ENCODE data around the gene FSD1L.
"Not testable (repeated sequence)": the region's sequence is repeated elsewhere in the genome, so short reads cannot be mapped to it uniquely, and the experiment has no call there.

Gene FSD1L

DNA sequence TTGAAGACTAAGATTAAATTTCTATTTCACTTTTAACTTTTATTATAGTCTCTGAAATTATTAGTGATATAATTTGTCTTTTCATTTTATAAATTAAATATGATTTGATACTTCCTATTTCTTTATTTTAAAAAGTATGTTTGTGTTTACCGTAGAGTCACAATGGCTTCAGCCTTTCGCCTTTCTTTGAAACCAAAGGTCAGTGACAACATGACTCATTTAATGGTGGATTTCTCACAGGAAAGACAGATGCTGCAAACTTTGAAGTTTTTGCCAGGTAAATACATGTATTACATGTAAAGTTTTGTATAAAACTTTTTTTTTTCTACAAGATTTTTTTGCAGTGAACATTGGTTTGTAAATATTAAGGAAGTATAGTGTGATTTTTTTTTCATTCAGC is 36.4 kb downstream of the FSD1L start:
- DNase-seq (ENCODE audit: low read depth): no peak

GRCh38 chr9:105485131-105485530 is 37.3 kb downstream of the FSD1L start:
- no peak for DNase-seq (ENCODE audit: low read depth)

DNA sequence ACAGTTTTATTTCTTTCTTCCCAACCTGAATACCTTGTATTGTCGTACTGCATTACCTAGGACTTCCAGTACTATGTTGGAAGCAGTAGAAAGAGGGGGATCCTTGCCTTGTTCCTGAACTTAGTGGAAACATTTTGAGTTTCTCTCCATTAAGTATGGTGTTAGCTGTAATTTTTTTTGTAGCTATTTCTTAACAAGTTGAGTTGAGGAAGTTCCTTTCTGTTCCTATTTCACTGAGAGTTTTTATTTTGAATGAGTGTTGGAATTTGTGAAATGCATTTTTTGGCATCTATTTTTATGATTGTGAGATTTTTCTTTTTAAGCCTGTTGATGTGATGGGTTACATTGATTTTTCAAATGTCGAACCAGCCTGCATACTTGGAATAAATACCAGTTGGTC is 49.0 kb downstream of the FSD1L start:
- DNase-seq (ENCODE audit: low read depth): no peak

- no peak for DNase-seq (ENCODE audit: low read depth)
These were observed 49.9 kb downstream of the FSD1L start for GRCh38 chr9:105497704-105498103.

GRCh38 chr9:105500108-105500766 is 52.4 kb downstream of the FSD1L start:
- DNase-seq (ENCODE audit: low read depth): peak; percentile 7

GRCh38 chr9:105501414-105501813 is 53.6 kb downstream of the FSD1L start:
- DNase-seq (ENCODE audit: low read depth): no peak

GRCh38 chr9:105502276-105502675 is 54.4 kb downstream of the FSD1L start:
- DNase-seq (ENCODE audit: low read depth): peak; percentile 46

DNA sequence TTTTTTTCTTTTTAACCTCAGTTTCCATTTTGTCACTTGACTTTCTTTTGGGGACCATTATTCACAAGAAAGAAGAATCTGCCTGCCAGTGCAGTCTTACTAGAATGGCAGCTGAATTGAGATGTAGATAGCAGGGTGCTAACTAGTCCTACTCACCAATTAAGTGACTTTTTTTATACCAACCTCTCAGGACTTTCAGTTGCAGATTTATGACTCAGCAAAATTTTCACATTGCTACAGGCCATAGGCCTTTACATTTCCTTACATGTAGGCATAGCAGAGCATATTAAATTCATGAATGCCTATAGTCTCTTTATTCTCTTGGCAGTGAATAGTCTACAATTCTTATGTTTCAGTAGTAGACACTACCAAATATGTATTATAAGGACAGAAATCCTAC is 56.0 kb downstream of the FSD1L start:
- peak; percentile 37 for DNase-seq (ENCODE audit: low read depth)

DNA sequence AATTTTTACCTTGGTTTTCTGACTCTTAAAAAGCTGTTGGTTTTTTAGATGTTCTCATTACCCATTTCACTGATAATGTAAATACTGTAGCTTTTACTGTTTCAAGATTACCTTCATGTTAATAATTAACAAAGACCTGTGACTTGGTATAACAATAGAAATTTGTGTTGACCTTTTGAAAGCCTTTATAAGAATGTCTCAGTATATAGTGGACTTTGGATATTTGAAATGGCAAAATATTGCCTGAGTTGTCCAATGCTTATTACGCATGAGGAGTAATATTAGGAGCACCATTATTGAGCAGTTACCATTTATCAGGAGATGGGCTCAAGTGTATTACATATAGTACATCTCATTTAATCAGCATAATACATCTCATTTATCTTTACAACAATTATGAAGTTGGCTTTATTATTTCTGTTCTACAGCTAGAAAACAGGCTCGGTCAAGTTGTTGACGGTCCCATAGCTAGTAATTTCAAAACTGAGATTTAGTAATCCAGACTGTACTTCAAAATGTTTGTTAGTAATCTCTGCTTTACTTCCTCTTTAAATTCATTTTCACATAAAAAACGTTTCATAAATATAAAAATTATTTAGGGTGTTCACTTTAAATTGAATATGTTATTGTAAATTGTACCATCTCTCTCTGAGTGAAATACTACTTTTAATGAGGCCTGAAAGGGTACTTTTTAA is 59.4 kb downstream of the FSD1L start:
- no peak for DNase-seq (ENCODE audit: low read depth)

DNA sequence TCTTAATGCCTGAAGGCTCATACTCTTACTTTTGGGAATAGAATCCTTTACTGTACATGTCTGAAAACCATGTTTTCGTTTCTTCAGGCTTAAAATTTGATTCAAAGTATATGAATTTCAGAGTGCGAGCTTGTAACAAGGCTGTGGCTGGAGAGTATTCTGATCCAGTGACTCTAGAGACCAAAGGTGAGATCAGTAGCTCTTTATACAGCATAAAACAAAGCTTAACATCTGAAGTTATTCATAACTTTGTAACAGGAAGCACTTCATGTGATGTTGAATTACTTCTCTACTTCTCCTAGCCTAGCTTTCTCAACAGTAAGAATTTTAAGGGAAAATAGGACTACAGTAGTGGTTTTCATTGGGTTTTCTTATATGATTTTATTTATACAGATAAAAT is 60.7 kb downstream of the FSD1L start:
- DNase-seq (ENCODE audit: low read depth): no peak

- peak; percentile 71 for DNase-seq (ENCODE audit: low read depth)
These were observed 62.2 kb downstream of the FSD1L start for GRCh38 chr9:105510024-105510423.

DNA sequence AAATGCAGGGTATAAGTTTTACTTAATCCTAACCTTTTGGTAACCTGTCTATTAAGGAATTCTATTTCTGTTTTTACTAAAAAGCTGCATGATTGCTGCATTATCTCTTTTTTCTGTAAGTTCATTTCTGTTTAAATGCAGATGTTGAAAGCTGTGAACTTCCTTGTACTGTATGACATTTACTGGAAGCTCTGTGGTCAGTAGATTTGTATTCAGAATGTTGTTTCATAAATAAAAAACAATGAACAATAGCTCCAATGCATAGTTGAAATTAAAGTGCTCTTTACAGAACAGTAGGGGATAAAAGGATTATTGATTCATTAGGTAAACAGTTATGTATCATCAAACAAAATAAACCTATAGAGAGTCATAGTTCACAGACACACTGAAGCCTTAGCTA is 63.6 kb downstream of the FSD1L start:
- no peak for DNase-seq (ENCODE audit: low read depth)

- no peak for DNase-seq (ENCODE audit: low read depth)
These were observed 68.1 kb downstream of the FSD1L start for GRCh38 chr9:105515811-105516413.

- peak; percentile 24 for DNase-seq (ENCODE audit: low read depth)
These were observed 72.0 kb downstream of the FSD1L start for GRCh38 chr9:105519710-105520369.

DNA sequence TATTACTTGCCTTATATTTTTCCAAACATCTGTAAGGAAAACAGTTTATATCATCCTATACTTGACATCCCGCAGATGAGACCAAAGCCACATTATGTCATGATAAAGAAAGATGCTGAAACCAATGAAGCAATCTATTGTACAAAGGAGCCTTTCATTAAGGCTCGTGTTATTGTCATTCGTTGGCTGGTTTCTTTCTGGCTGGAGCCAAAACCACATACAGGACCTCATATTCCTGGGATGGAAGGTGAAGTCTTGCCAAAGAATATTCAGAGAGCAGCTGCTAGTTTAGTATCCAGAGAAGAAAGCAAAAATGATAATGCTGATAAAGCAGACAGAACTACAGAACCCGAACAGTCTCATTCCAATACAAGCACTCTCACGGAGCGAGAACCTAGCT is 73.2 kb downstream of the FSD1L start:
- not testable (repeated sequence) for DNase-seq (ENCODE audit: low read depth)

DNA sequence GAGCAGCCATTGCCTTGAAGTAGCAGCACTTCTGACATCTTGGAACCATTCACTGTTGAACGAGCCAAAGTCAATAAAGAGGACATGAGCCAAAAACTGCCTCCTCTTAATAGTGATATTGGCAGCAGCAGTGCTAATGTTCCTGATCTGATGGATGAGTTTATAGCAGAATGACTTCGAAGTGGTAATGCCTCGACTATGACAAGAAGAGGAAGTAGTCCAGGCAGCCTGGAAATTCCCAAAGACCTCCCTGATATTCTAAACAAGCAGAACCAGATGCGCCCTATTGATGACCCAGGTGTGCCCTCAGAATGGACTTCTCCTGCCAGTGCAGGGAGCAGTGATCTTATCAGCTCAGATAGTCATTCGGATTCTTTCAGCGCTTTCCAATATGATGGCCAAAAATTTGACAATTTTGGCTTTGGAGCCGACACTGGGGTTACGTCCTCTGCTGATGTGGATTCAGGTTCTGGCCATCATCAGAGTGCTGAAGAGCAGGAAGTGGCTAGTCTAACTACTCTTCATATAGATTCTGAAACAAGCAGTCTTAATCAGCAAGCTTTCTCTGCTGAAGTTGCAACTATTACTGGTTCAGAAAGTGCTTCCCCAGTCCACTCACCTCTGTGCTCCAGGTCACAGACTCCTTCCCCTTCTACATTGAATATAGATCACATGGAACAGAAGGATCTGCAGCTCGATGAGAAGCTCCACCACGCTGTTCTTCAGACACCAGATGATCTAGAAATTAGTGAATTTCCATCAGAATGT is 75.0 kb downstream of the FSD1L start:
- DNase-seq (ENCODE audit: low read depth): not testable (repeated sequence)

DNA sequence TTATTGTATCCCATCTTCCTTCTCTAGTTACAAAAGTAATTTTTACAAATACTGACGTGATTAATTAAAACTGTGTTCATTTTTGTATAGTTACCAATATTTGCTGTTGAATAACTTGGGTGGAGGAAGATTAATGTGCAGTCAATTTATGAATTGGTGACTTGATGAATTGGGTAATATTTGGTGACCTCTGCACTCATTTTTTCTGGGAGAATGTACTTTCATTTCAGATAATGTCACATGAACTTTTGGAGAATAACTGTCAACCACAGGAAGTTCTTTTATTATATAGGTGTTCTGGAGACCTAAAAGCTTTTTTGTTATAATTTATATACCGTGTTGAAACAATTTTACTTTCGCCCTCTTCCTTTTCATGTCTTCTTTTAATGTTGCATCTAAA is 83.7 kb downstream of the FSD1L start:
- DNase-seq (ENCODE audit: low read depth): no peak

DNA sequence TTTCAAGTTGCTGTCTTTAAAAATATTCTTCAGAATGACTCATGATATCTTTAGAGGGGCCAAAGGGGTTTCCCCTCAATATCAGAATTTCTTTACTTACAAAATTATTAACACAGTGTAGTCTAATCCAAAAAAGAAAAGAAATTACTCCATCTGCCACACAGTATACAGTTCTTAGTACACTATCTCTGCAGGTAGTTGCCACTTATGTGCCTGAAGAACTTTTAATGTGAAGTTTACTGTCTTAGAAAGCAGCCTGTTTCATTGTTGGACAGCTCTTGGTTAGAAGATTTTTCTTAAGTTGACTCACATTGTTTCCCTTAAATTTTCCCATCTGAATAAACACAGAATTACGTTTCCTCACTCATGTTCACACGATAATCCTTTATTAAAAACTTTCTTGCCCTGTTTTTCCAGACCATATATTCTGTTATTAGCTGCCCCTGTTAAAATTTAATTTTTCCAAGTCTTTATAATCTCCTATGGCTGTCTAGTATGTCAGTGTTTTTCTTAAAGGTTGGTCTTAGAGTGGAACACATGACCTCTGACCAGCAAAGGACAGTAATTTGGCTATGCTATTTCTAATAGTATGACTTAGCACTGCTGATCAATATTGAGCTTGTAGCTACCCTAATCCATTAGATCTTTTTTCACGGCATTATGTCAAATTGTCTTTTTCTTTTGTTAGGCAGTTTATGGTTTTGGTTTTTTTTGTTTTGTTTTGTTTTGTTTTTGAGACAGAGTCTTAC is 88.3 kb downstream of the FSD1L start:
- peak; percentile 10 for DNase-seq (ENCODE audit: low read depth)

GRCh38 chr9:105539452-105539851 is 91.6 kb downstream of the FSD1L start:
- DNase-seq (ENCODE audit: low read depth): peak; percentile 6

GRCh38 chr9:105541838-105542237 is 94.0 kb downstream of the FSD1L start:
- DNase-seq (ENCODE audit: low read depth): no peak

- peak; percentile 2 for DNase-seq (ENCODE audit: low read depth)
These were observed 106.2 kb downstream of the FSD1L start for GRCh38 chr9:105554042-105554441.

All from EH (cell line).